PC-3 (cell line): ENCODE measurements around the gene MIXL1.

Experiments used
- CTCF ChIP-seq: fragments of 300-600 bp; sonication (generic); conservative IDR thresholded peaks from 2 replicates; pipeline ENCODE4 v1.5.1; 2017; ENCODE audit warnings: antibody characterized with exemption, low read depth, mild to moderate bottlenecking, low read length
- EZH2 ChIP-seq: fragments of 300-600 bp; sonication (generic); IDR thresholded peaks from one replicate; pipeline ENCODE4 v1.6.1; 2017; ENCODE audit warnings: antibody characterized with exemption, mild to moderate bottlenecking, low read length; ENCODE audit not compliant: unreplicated experiment

GRCh38 chr1:226248796-226249195 is 25.3 kb downstream of the MIXL1 start:
- TF ChIP-seq CTCF (no peak), EZH2 (no peak)
